Mesendoderm (in vitro differentiated cells): ENCODE data around the gene C3orf20.

Experiments used
- DNase-seq: peaks from one replicate; pipeline ENCODE4 v3.0.0; 2013
- H2AK5ac ChIP-seq: 2 replicates; pipeline ENCODE4 v1.6.1; 2013; ENCODE audit warnings: low read length, inconsistent platforms
- H2BK120ac ChIP-seq: 2 replicates; pipeline ENCODE4 v1.6.1; 2013; ENCODE audit warnings: low read depth, mild to moderate bottlenecking, low read length, moderate library complexity, mixed read lengths
- H2BK15ac ChIP-seq: replicated peaks from 2 replicates; pipeline ENCODE4 v1.6.1; 2013; ENCODE audit warnings: low read depth, mild to moderate bottlenecking, moderate library complexity
- H2BK5ac ChIP-seq: 2 replicates; pipeline ENCODE4 v1.6.1; 2013; ENCODE audit warnings: low read length, inconsistent platforms
- H3K18ac ChIP-seq: 2 replicates; pipeline ENCODE4 v1.6.1; 2013; ENCODE audit warnings: mild to moderate bottlenecking, low read length, mixed read lengths
- H3K23ac ChIP-seq: one replicate; pipeline ENCODE4 v1.6.1; 2013; ENCODE audit warnings: low read length
- H3K27ac ChIP-seq: 2 replicates; pipeline ENCODE4 v1.5.1; 2013; ENCODE audit warnings: low read depth, mild to moderate bottlenecking, inconsistent platforms, low read length, moderate library complexity
- H3K27me3 ChIP-seq: 2 replicates; pipeline ENCODE4 v1.6.1; 2013; ENCODE audit warnings: low read length, control low read depth, mild to moderate bottlenecking, inconsistent platforms; ENCODE audit not compliant: insufficient read depth, poor library complexity
- H3K36me3 ChIP-seq: 2 replicates; pipeline ENCODE4 v1.6.1; 2013; ENCODE audit warnings: low read length, inconsistent platforms; ENCODE audit not compliant: control insufficient read depth, insufficient read depth
- H3K4ac ChIP-seq: one replicate; pipeline ENCODE4 v1.6.1; 2013; ENCODE audit warnings: low read depth, mild to moderate bottlenecking, low read length, moderate library complexity
- H3K4me1 ChIP-seq: 2 replicates; pipeline ENCODE4 v1.6.1; 2013; ENCODE audit warnings: low read depth, low read length, inconsistent platforms; ENCODE audit not compliant: control insufficient read depth
- H3K4me2 ChIP-seq: 2 replicates; pipeline ENCODE4 v1.6.1; 2013; ENCODE audit warnings: low read length
- H3K4me3 ChIP-seq: 2 replicates; pipeline ENCODE4 v1.5.1; 2013; ENCODE audit warnings: mild to moderate bottlenecking, low read length
- H3K56ac ChIP-seq: one replicate; pipeline ENCODE4 v1.6.1; 2013; ENCODE audit warnings: low read length
- H3K79me1 ChIP-seq: 2 replicates; pipeline ENCODE4 v1.6.1; 2013; ENCODE audit warnings: low read length, inconsistent platforms
- H3K79me2 ChIP-seq: 2 replicates; pipeline ENCODE4 v1.6.1; 2013; ENCODE audit warnings: mild to moderate bottlenecking, low read length; ENCODE audit not compliant: control insufficient read depth, insufficient read depth
- H3K9ac ChIP-seq: 2 replicates; pipeline ENCODE4 v1.6.1; 2013; ENCODE audit warnings: low read length, inconsistent platforms
- H4K5ac ChIP-seq: one replicate; pipeline ENCODE4 v1.6.1; 2013; ENCODE audit warnings: low read length
- H4K8ac ChIP-seq: one replicate; pipeline ENCODE4 v1.6.1; 2013; ENCODE audit warnings: low read depth, mild to moderate bottlenecking, control low read depth, low read length, moderate library complexity
- WGBS: extraction: QIAGEN DNeasy Blood & Tissue Kit; methylation state at CpG from one replicate; pipeline ENCODE4 v1.1.7; 2013; ENCODE audit warnings: low lambda C conversion rate, missing lambda C conversion rate; ENCODE audit not compliant: insufficient coverage; ENCODE audit errors: extremely low coverage; 5-methylcytosine and 5-hydroxymethylcytosine counted together

C3orf20 gene

GRCh38 chr3:14799146-14799545 lies 124.2 kb downstream of the C3orf20 start:
- Histone ChIP-seq H3K56ac (no peak overlapping the region), H3K27ac (no peak overlapping the region), H2BK5ac (no peak overlapping the region), H3K36me3 (no peaks in the 10 kb centered on the region), H3K79me1 (no peaks in the 10 kb centered on the region), H3K27me3 (no peaks in the 10 kb centered on the region), H2BK120ac (no peak overlapping the region), H3K4me1 (no peaks in the 10 kb centered on the region), H3K23ac (no peak overlapping the region), H3K79me2 (no peaks in the 10 kb centered on the region), H4K5ac (no peak overlapping the region), H2AK5ac (no peak overlapping the region), H3K9ac (no peak overlapping the region), H3K4ac (no peak overlapping the region), H3K18ac (no peak overlapping the region), H3K4me2 (no peak overlapping the region), H3K4me3 (no peak overlapping the region), H4K8ac (no peak overlapping the region), H2BK15ac (no peak overlapping the region)
- DNase-seq = no peak
- no CpG with 5 or more reads among the region's 4 CpGs for WGBS

GRCh38 chr3:14801031-14801430 lies 126.1 kb downstream of the C3orf20 start:
- H3K18ac ChIP-seq = no peak overlapping the region
- no peaks in the 10 kb centered on the region for H3K79me2 ChIP-seq
- H3K9ac ChIP-seq = no peak overlapping the region
- H3K36me3 ChIP-seq = no peaks in the 10 kb centered on the region
- no peak overlapping the region for H3K4me3 ChIP-seq
- no peaks in the 10 kb centered on the region for H3K4me1 ChIP-seq
- no peak overlapping the region for H3K23ac ChIP-seq
- H2BK5ac ChIP-seq = no peak overlapping the region
- no CpG with 5 or more reads among the region's 9 CpGs for WGBS
- no peak overlapping the region for H2BK120ac ChIP-seq
- H3K56ac ChIP-seq = no peak overlapping the region
- no peak for DNase-seq
- no peaks in the 10 kb centered on the region for H3K27me3 ChIP-seq
- no peak overlapping the region for H2AK5ac ChIP-seq
- H4K5ac ChIP-seq = no peak overlapping the region
- H3K4ac ChIP-seq = no peak overlapping the region
- H3K79me1 ChIP-seq = no peaks in the 10 kb centered on the region
- H3K27ac ChIP-seq = no peak overlapping the region
- H3K4me2 ChIP-seq = no peak overlapping the region
- no peak overlapping the region for H2BK15ac ChIP-seq
- no peak overlapping the region for H4K8ac ChIP-seq

- no peaks in the 10 kb centered on the region for H3K36me3 ChIP-seq
- no peak overlapping the region for H4K8ac ChIP-seq
- H3K4me2 ChIP-seq = no peak overlapping the region
- H3K4ac ChIP-seq = no peak overlapping the region
- no peak overlapping the region for H3K4me3 ChIP-seq
- H3K79me1 ChIP-seq = no peaks in the 10 kb centered on the region
- H3K4me1 ChIP-seq = no peaks in the 10 kb centered on the region
- no peaks in the 10 kb centered on the region for H3K79me2 ChIP-seq
- no peaks in the 10 kb centered on the region for H3K27me3 ChIP-seq
- peak overlapping the region; percentile 24 for H3K23ac ChIP-seq
- no peak overlapping the region for H4K5ac ChIP-seq
- H3K9ac ChIP-seq = no peak overlapping the region
- H2BK120ac ChIP-seq = no peak overlapping the region
- no peak overlapping the region for H2BK15ac ChIP-seq
- no peak for DNase-seq
- no peak overlapping the region for H3K56ac ChIP-seq
- H2AK5ac ChIP-seq = no peak overlapping the region
- no peak overlapping the region for H3K18ac ChIP-seq
- H2BK5ac ChIP-seq = no peak overlapping the region
- no peak overlapping the region for H3K27ac ChIP-seq
- WGBS = no CpG with 5 or more reads among the region's 10 CpGs
Measured at GRCh38 chr3:14801668-14802380, 126.9 kb downstream of the C3orf20 start.

- H2BK15ac ChIP-seq = no peak overlapping the region
- no peak for DNase-seq
- no peaks in the 10 kb centered on the region for H3K79me2 ChIP-seq
- no peak overlapping the region for H3K4ac ChIP-seq
- no CpG with 5 or more reads among the region's 7 CpGs for WGBS
- H3K27ac ChIP-seq = no peak overlapping the region
- H3K56ac ChIP-seq = no peak overlapping the region
- no peak overlapping the region for H2BK120ac ChIP-seq
- no peak overlapping the region for H2BK5ac ChIP-seq
- no peaks in the 10 kb centered on the region for H3K27me3 ChIP-seq
- H3K79me1 ChIP-seq = no peaks in the 10 kb centered on the region
- no peak overlapping the region for H3K18ac ChIP-seq
- H3K36me3 ChIP-seq = no peaks in the 10 kb centered on the region
- no peak overlapping the region for H2AK5ac ChIP-seq
- no peaks in the 10 kb centered on the region for H3K4me1 ChIP-seq
- H3K4me2 ChIP-seq = no peak overlapping the region
- H3K4me3 ChIP-seq = no peak overlapping the region
- H3K23ac ChIP-seq = peak overlapping the region; percentile 24
- H4K8ac ChIP-seq = no peak overlapping the region
- H3K9ac ChIP-seq = no peak overlapping the region
- no peak overlapping the region for H4K5ac ChIP-seq
Measured at GRCh38 chr3:14802381-14802731, 127.4 kb downstream of the C3orf20 start.

- no peak for DNase-seq
- H3K27ac ChIP-seq = no peak overlapping the region
- no peaks in the 10 kb centered on the region for H3K27me3 ChIP-seq
- no peaks in the 10 kb centered on the region for H3K79me2 ChIP-seq
- no peak overlapping the region for H3K23ac ChIP-seq
- H3K36me3 ChIP-seq = no peaks in the 10 kb centered on the region
- H4K5ac ChIP-seq = no peak overlapping the region
- no peaks in the 10 kb centered on the region for H3K4me1 ChIP-seq
- no peaks in the 10 kb centered on the region for H3K79me1 ChIP-seq
- H2BK5ac ChIP-seq = no peak overlapping the region
- H3K4me3 ChIP-seq = no peak overlapping the region
- no peak overlapping the region for H2AK5ac ChIP-seq
- H2BK120ac ChIP-seq = no peak overlapping the region
- H3K4ac ChIP-seq = no peak overlapping the region
- H2BK15ac ChIP-seq = no peak overlapping the region
- H3K18ac ChIP-seq = no peak overlapping the region
- WGBS = no CpG with 5 or more reads among the region's 13 CpGs
- H4K8ac ChIP-seq = no peak overlapping the region
- no peak overlapping the region for H3K4me2 ChIP-seq
- H3K56ac ChIP-seq = no peak overlapping the region
- H3K9ac ChIP-seq = no peak overlapping the region
Measured at GRCh38 chr3:14803101-14803980, 128.4 kb downstream of the C3orf20 start.
